T-helper 1 cell treated with Interleukin-12 subunit alpha and Interleukin-12 subunit beta and Interleukin-4 antibody, amounts not matched to agents 30 ng/mL and 1 ng/mL, for 36 hours (primary cell): ENCODE results near the gene RELL2. TPM values are rescaled to one million over a fixed set of nuclear protein-coding genes. Genes with fewer than 3 reads are reported as not detected.

Experiments
- intact Hi-C: fragments of 100-400 bp; cut with micrococcal nuclease; formaldehyde crosslinking; loops from one replicate; pipeline ENCODE4 v1.15.1; 2024
- total RNA-seq: library from RNA; stranded (reverse); gene quantifications from 2 replicates; pipeline ENCODE4 v1.2.3, GENCODE V29; 2022

Gene RELL2
- total RNA-seq: 18.2 and 19.3 TPM in 2 replicates

GRCh38 chr5:141636413-141637122 is at the start of gene RELL2, which contains the start of gene HDAC3:
Gene RELL2 (plus strand): TSS chr5:141636997. CDS start chr5:141638226, 1,229 bp downstream.
Gene HDAC3 (minus strand): TSS chr5:141636849. CDS start chr5:141636790, 59 bp downstream.
- intact Hi-C loops: loop anchor here (1.0 to 10.0 kb wide), 14 partner anchors 13 to 1234 kb away; partner anchors contain the start of genes ANKHD1, APBB3, ARAP3 and FCHSD1

DNA sequence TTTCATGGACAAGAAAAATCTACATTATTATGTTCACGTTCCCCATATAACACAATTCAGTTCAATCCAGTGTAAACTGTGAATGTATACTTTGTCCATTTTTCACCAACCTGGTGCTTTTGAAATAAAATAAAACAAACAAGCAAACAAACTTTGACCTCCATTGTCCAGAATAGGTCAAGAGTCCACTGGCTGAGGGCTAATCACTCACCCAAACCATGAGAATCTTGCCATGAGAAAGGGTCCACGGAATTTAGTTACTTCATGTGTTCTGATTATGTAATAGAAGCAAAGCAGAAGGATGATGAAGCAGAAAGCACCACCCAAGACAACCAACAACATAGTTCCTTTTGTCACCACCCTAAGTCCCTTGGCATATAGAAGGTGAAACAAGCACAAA is 46.7 kb upstream of the RELL2 start:
- intact Hi-C loops: no loop called here

DNA sequence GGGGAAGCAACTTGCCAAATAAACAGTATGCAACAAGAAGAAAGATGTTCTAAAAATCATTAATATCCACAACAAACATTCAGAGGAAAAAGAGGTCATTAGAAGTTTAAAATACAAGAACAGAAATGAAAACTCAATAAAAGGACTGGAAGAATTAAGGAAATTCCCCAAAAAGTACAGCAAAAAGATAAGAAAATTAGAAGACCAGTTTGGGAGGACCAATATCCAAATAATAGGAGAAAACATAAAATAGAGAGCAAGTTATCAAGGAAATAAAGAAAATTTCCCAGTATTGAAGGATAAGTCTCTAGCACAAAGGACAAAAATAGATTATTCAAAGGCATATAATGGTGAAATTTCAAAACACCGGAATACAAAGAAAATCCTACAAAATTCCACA is 39.9 kb upstream of the RELL2 start:
- intact Hi-C loops: loop anchor here (1.0 kb wide), 1 partner anchor 8 kb away; no protein-coding TSS in a partner anchor

DNA sequence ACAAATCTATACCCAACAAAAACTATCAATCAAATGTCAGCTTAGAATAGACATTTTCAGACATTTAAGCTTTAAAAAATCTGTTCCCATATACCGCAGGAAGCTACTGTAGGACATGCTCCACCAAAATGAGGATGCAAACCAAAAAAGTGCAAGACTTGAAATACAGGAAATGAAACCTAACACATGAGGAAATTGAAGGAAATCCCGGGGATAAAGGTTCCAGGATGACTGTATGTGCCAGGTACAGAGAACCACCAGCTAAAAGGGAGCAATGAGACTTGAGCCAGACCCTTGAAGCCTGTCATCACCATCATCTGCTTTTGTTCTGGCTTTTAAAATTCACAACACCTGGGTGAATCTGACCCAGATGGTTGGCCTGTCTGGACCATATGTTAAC is 39.4 kb upstream of the RELL2 start:
- intact Hi-C loops: loop anchor here (1.0 kb wide), 1 partner anchor 8 kb away; no protein-coding TSS in a partner anchor

- intact Hi-C loops: loop anchor here (1.0 kb wide), 1 partner anchor 7 kb away; no protein-coding TSS in a partner anchor
These were observed 39.0 kb upstream of the RELL2 start for GRCh38 chr5:141597814-141598213.

GRCh38 chr5:141598391-141599345 is 38.1 kb upstream of the RELL2 start:
- intact Hi-C loops: no loop called here

DNA sequence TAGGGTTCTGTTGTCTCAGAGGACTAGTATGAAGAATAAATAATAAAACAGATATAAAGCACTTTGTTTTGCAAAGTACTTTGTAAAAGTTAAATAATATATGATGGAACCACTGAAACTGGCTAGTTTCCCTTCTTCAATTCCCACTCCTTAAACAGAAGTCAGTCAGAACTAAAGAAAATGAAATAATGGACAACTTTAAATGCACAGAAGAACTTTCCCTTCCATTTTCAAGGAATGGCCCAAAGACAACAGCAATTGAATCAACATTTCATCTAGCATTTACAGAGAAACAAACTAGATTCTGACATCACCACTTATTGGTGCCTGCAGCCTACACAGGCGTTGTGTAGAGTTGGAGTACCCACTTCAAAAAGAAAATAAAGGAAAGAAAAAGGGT is 34.2 kb upstream of the RELL2 start:
- intact Hi-C loops: loop anchor here (5.0 to 10.0 kb wide), 2 partner anchors 320 to 888 kb away; partner anchors contain the start of gene DELE1

GRCh38 chr5:141603923-141604717 is 32.7 kb upstream of the RELL2 start:
- intact Hi-C loops: loop anchor here (5.0 to 10.0 kb wide), 2 partner anchors 318 to 889 kb away; partner anchors contain the start of gene DELE1

GRCh38 chr5:141605523-141606277 is 31.1 kb upstream of the RELL2 start:
- intact Hi-C loops: loop anchor here (1.0 to 10.0 kb wide), 7 partner anchors 8 to 891 kb away; partner anchors contain the start of genes FCHSD1, HDAC3 and RELL2

DNA sequence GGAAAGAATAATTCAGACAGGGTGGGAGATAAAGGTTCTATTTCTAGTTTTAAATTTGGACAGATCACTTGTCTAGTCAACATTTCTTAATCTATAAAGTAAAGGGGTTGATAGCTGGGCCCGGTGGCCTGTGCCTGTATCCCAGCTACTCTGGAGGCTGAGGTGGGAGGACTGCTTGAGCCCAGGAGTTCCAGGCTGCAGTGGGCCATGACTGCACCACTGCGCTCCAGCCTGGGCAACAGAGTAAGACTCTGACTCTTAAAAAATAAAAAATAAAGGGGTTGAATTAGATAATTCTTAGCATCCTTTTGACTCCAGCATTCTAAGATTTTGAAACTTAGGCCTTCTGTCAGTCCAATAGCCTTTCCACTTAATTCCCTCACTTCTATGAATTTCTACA is 28.8 kb upstream of the RELL2 start:
- intact Hi-C loops: loop anchor here (10.0 kb wide), 1 partner anchor 893 kb away; no protein-coding TSS in a partner anchor

DNA sequence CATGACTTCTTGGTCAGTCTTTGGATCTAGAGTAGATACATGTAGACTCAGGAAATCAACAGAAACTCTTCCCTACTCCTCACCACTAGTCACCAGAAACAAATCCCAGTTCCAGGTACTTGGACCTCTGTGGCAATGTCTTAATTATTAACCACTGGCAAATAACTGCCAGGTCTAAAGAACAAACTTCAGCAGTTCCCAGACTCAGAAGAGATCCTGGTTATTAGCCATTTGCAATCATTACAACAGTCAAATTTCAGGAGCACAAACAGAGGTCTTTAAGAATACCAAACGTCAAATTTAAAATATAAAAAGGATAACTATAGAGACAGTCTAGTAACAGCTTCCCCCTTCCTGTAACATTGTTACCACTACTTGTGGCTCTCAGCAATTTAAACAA is 28.2 kb upstream of the RELL2 start:
- intact Hi-C loops: loop anchor here (10.0 kb wide), 1 partner anchor 894 kb away; no protein-coding TSS in a partner anchor

- intact Hi-C loops: loop anchor here (10.0 kb wide), 1 partner anchor 894 kb away; no protein-coding TSS in a partner anchor
These were observed 27.8 kb upstream of the RELL2 start for GRCh38 chr5:141609044-141609443.

- intact Hi-C loops: loop anchor here (10.0 kb wide), 2 partner anchors 895 to 1205 kb away; partner anchors contain the start of gene ANKHD1
These were observed 26.9 kb upstream of the RELL2 start for GRCh38 chr5:141609921-141610320.

DNA sequence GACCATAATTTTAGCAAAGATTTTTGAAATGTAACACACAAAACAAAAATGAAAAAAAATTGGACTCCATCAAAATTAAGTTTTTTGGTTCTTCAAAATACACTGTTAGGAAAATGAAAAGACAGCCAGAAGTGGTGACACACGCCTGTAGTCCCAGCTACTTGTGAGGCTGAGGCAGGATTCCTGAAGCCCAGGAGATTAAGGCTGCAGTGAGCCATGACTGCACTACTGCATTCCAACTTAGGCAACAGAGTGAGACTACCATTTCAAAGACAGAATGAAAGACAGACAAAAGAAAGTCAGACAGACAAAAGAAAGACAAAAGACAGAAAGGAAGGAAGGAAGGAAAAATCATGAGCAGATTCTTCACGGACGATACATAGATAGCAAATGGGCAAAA is 25.5 kb upstream of the RELL2 start:
- intact Hi-C loops: loop anchor here (10.0 kb wide), 1 partner anchor 1206 kb away; the partner anchor contains the start of gene ANKHD1

DNA sequence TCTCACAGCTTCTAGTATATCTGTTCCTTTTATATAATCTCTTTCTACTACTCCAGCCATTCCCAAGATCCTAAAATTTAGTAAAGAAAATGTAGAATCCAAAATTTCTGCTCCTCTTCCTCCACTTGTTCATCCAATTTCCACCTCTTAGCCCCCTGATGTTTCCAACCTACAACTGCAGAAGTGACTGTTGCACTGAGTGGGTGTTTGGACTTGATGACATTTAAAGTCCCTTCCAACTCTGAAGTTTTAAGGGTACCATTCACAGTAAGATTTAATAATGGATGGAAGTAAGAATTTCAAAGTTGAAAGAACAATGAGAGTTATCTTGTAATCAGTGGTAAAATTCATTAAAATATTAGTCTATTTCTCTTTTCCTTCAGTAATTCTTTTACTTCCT is 23.5 kb upstream of the RELL2 start:
- intact Hi-C loops: loop anchor here (10.0 kb wide), 1 partner anchor 1209 kb away; the partner anchor contains the start of gene ANKHD1

- intact Hi-C loops: loop anchor here (5.0 to 10.0 kb wide), 3 partner anchors 34 to 1211 kb away; partner anchors contain the start of gene ANKHD1
These were observed 20.6 kb upstream of the RELL2 start for GRCh38 chr5:141615991-141616720.

DNA sequence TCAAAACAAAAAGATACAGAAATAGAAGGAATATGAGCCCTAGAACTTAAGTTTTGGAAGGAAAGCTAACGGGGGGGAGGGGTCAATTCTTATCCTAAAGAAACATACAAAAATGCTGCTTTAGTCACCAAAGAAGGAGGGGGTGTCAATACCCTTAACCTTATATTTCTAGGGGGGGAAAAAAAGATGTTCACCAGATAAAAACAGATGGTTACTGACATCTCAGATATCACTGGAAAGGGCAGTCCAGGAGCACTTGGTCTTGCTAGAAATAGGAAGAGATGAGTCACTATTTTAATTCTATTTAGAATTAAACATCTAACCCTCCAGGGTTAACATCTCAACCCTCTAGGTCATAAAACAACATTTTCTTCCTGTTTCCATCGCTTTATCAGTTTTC is 19.7 kb upstream of the RELL2 start:
- intact Hi-C loops: loop anchor here (5.0 to 10.0 kb wide), 3 partner anchors 35 to 1212 kb away; partner anchors contain the start of gene ANKHD1

- intact Hi-C loops: loop anchor here (5.0 to 10.0 kb wide), 3 partner anchors 35 to 1213 kb away; partner anchors contain the start of gene ANKHD1
These were observed 19.1 kb upstream of the RELL2 start for GRCh38 chr5:141617682-141618029.
